Measurements from ENCODE around the gene STON2.

STON2 gene

GRCh38 chr14:81309511-81309910, 90.6 kb downstream of the STON2 start:
- no peak for TF ChIP-seq CTCF (IDR thresholded peaks at IDR 0.05; ENCODE audit: extremely low read depth, insufficient read depth, missing control alignments)

GRCh38 chr14:81305743-81306142, 94.4 kb downstream of the STON2 start:
- in situ Hi-C loops (cut with MboI; ENCODE audit: low pct_unique_long_range_greater_than_20kb, low sequenced_read_pairs, unreplicated experiment), result no loop called here
- no peak for TF ChIP-seq CTCF (IDR thresholded peaks at IDR 0.05; ENCODE audit: extremely low read depth, insufficient read depth, missing control alignments)
- no peak for DNase-seq (ENCODE audit: low spot score)

More at GRCh38 chr14:81309511-81309910, 90.6 kb downstream of the STON2 start:
- DNase-seq (ENCODE audit: low spot score), result no peak
- in situ Hi-C loops (cut with MboI; ENCODE audit: low pct_unique_long_range_greater_than_20kb, low sequenced_read_pairs, unreplicated experiment), result no loop called here

- in situ Hi-C loops (cut with MboI; ENCODE audit: low pct_unique_long_range_greater_than_20kb, low sequenced_read_pairs, unreplicated experiment), result no loop called here
Observed at GRCh38 chr14:81305065-81305464, 95.1 kb downstream of the STON2 start.

GRCh38 chr14:81303258-81303935, 96.7 kb downstream of the STON2 start:
- peak; percentile 41 for DNase-seq (ENCODE audit: low spot score)
- no peak for TF ChIP-seq CTCF (IDR thresholded peaks at IDR 0.05; ENCODE audit: extremely low read depth, insufficient read depth, missing control alignments)
- in situ Hi-C loops (cut with MboI; ENCODE audit: low pct_unique_long_range_greater_than_20kb, low sequenced_read_pairs, unreplicated experiment), result no loop called here

More at GRCh38 chr14:81305065-81305464, 95.1 kb downstream of the STON2 start:
- no peak for DNase-seq (ENCODE audit: low spot score)
- no peak for TF ChIP-seq CTCF (IDR thresholded peaks at IDR 0.05; ENCODE audit: extremely low read depth, insufficient read depth, missing control alignments)

GRCh38 chr14:81302638-81303037, 97.5 kb downstream of the STON2 start:
- no peak for DNase-seq (ENCODE audit: low spot score)
- no peak for TF ChIP-seq CTCF (IDR thresholded peaks at IDR 0.05; ENCODE audit: extremely low read depth, insufficient read depth, missing control alignments)
- in situ Hi-C loops (cut with MboI; ENCODE audit: low pct_unique_long_range_greater_than_20kb, low sequenced_read_pairs, unreplicated experiment), result no loop called here

- in situ Hi-C loops (cut with MboI; ENCODE audit: low pct_unique_long_range_greater_than_20kb, low sequenced_read_pairs, unreplicated experiment), result no loop called here
- TF ChIP-seq CTCF (IDR thresholded peaks at IDR 0.05; ENCODE audit: extremely low read depth, insufficient read depth, missing control alignments), result no peak
- DNase-seq (ENCODE audit: low spot score), result no peak
Observed at GRCh38 chr14:81301813-81302212, 98.3 kb downstream of the STON2 start.

All from GM13977 (cell line).